Measurements from ENCODE around the gene LGR4.

DNA sequence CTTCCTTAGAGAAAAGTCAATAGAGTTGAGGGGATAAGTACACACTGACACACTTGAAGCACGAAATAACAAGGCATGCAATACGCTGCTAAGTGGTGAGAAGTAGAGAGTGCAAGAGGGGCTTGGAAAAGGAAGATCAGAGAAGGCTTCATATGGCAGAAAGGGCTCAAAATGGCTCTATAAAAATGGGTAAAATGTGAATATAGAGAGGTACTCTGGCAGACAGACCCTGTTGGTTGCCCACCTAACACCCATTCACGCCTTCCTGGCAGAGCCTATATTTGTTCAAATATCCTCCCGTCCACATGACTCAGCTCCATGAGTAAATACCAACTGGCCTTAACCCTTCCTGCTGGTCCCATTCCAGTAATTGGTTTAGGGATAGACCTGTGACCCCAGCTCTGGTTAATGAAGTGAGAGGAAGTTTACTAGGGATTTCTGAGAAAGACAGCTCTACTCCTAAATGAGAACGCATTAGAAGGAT is 70.7 kb downstream of the LGR4 start:
- TF ChIP-seq ELF4 (IDR thresholded peaks at IDR 0.05) (no peak), SP1 (IDR thresholded peaks at IDR 0.05) (no peak), TARDBP (IDR thresholded peaks at IDR 0.05) (no peak), LEF1 (IDR thresholded peaks at IDR 0.05; ENCODE audit: borderline replicate concordance) (no peak), ARNT (IDR thresholded peaks at IDR 0.05) (no peak), FOXK2 (IDR thresholded peaks at IDR 0.05) (no peak), L3MBTL2 (conservative IDR thresholded peaks at IDR 0.05) (no peak), NFRKB (IDR thresholded peaks at IDR 0.05) (no peak)

Data from HEK293T (cell line).